H9 (cell line): ENCODE measurements around the gene CORIN. TPM values are rescaled to one million over a fixed set of nuclear protein-coding genes. Genes with fewer than 3 reads are reported as not detected.

Experiments
- DNase-seq: peaks from one replicate; pipeline ENCODE4 v3.0.0-alpha.2; 2017
- H2AFZ ChIP-seq: one replicate; pipeline ENCODE4 v1.6.1; 2013; ENCODE audit warnings: mild to moderate bottlenecking, low read length, control low read depth, moderate library complexity
- H2AK5ac ChIP-seq: 2 replicates; pipeline ENCODE4 v1.6.1; 2013; ENCODE audit warnings: low read length, control low read depth, mixed read lengths; ENCODE audit not compliant: insufficient read length
- H2BK120ac ChIP-seq: one replicate; pipeline ENCODE4 v1.6.1; 2013; ENCODE audit warnings: low read depth, mild to moderate bottlenecking, low read length, control low read depth, inconsistent platforms; ENCODE audit not compliant: poor library complexity, severe bottlenecking
- H2BK12ac ChIP-seq: 2 replicates; pipeline ENCODE4 v1.6.1; 2013; ENCODE audit warnings: low read length, control low read depth, mixed read lengths, low read depth; ENCODE audit not compliant: insufficient read length
- H2BK15ac ChIP-seq: 2 replicates; pipeline ENCODE4 v1.6.1; 2013; ENCODE audit warnings: low read depth, low read length, control low read depth
- H2BK20ac ChIP-seq: one replicate; pipeline ENCODE4 v1.6.1; 2013; ENCODE audit warnings: low read depth, mild to moderate bottlenecking, low read length, control low read depth, inconsistent platforms; ENCODE audit not compliant: poor library complexity, severe bottlenecking
- H2BK5ac ChIP-seq: 2 replicates; pipeline ENCODE4 v1.6.1; 2013; ENCODE audit warnings: low read length, control low read depth, mixed read lengths; ENCODE audit not compliant: insufficient read length
- H3K14ac ChIP-seq: 2 replicates; pipeline ENCODE4 v1.6.1; 2013; ENCODE audit warnings: low read length, control low read depth; ENCODE audit not compliant: insufficient read depth
- H3K18ac ChIP-seq: 2 replicates; pipeline ENCODE4 v1.6.1; 2013; ENCODE audit warnings: low read depth, mild to moderate bottlenecking, mixed read lengths, low read length, control low read depth; ENCODE audit not compliant: insufficient read length
- H3K23ac ChIP-seq: 2 replicates; pipeline ENCODE4 v1.6.1; 2013; ENCODE audit warnings: low read length, control low read depth, mixed read lengths, low read depth; ENCODE audit not compliant: insufficient read length
- H3K23me2 ChIP-seq: 2 replicates; pipeline ENCODE4 v1.6.1; 2013; ENCODE audit warnings: low read depth, mild to moderate bottlenecking, mixed read lengths, low read length, control low read depth; ENCODE audit not compliant: insufficient read length, poor library complexity, severe bottlenecking
- H3K27ac ChIP-seq: 2 replicates; pipeline ENCODE4 v1.5.1; 2013; ENCODE audit warnings: low read length, control low read depth, mixed read lengths, low read depth; ENCODE audit not compliant: insufficient read length
- H3K27me3 ChIP-seq: 2 replicates; pipeline ENCODE4 v1.6.1; 2013; ENCODE audit warnings: low read length, control low read depth, inconsistent platforms; ENCODE audit not compliant: insufficient read depth
- H3K4ac ChIP-seq: 2 replicates; pipeline ENCODE4 v1.6.1; 2013; ENCODE audit warnings: low read depth, mild to moderate bottlenecking, control low read depth, inconsistent platforms, low read length, moderate library complexity
- H3K4me1 ChIP-seq: 2 replicates; pipeline ENCODE4 v1.6.1; 2013; ENCODE audit warnings: low read length, control low read depth, inconsistent platforms; ENCODE audit not compliant: insufficient read depth
- H3K4me2 ChIP-seq: 2 replicates; pipeline ENCODE4 v1.6.1; 2013; ENCODE audit warnings: low read length, control low read depth, mixed read lengths; ENCODE audit not compliant: insufficient read length, insufficient read depth
- H3K56ac ChIP-seq: 2 replicates; pipeline ENCODE4 v1.6.1; 2013; ENCODE audit warnings: low read depth, mild to moderate bottlenecking, mixed read lengths, low read length, control low read depth; ENCODE audit not compliant: insufficient read length
- H3K79me1 ChIP-seq: 2 replicates; pipeline ENCODE4 v1.6.1; 2013; ENCODE audit warnings: low read depth, mild to moderate bottlenecking, moderate library complexity, low read length, control low read depth, inconsistent platforms; ENCODE audit not compliant: insufficient read depth, poor library complexity, severe bottlenecking
- H3K79me2 ChIP-seq: 2 replicates; pipeline ENCODE4 v1.6.1; 2013; ENCODE audit warnings: low read length, control low read depth, inconsistent platforms; ENCODE audit not compliant: insufficient read depth
- H3K9ac ChIP-seq: 2 replicates; pipeline ENCODE4 v1.6.1; 2013; ENCODE audit warnings: low read length, control low read depth, mixed read lengths; ENCODE audit not compliant: insufficient read length; ENCODE audit errors: extremely low read depth
- H3K9me3 ChIP-seq: one replicate; pipeline ENCODE4 v1.6.1; 2013; ENCODE audit warnings: low read depth, low read length, inconsistent platforms; ENCODE audit not compliant: control insufficient read depth
- H3T11ph ChIP-seq: one replicate; pipeline ENCODE4 v1.6.1; 2013; ENCODE audit warnings: mild to moderate bottlenecking, low read length, control low read depth, inconsistent platforms
- H4K20me1 ChIP-seq: one replicate; pipeline ENCODE4 v1.6.1; 2013; ENCODE audit not compliant: control insufficient read depth, insufficient read length, insufficient read depth
- H4K5ac ChIP-seq: 2 replicates; pipeline ENCODE4 v1.6.1; 2013; ENCODE audit warnings: low read depth, mild to moderate bottlenecking, mixed read lengths, low read length, control low read depth; ENCODE audit not compliant: insufficient read length
- H4K8ac ChIP-seq: replicated peaks from 2 replicates; pipeline ENCODE4 v1.6.1; 2013; ENCODE audit warnings: low read length, control low read depth, mixed read lengths, low read depth; ENCODE audit not compliant: insufficient read length
- H4K91ac ChIP-seq: 2 replicates; pipeline ENCODE4 v1.6.1; 2013; ENCODE audit warnings: low read depth, mild to moderate bottlenecking, moderate library complexity, mixed read lengths, low read length, control low read depth; ENCODE audit not compliant: insufficient read length
- H3K27ac Mint-ChIP-seq, 3 experiments: 2 replicates in 2 of 3; 3 replicates in 1 of 3; pipeline ENCODE4 v1.8.0; 2020 to 2021; ENCODE audit warnings: mixed read lengths in 3 of 3, mild to moderate bottlenecking in 1 of 3, moderate library complexity in 1 of 3
- H3K27me3 Mint-ChIP-seq: 2 replicates; pipeline ENCODE4 v1.8.0; 2021; ENCODE audit warnings: low read depth, mild to moderate bottlenecking, moderate library complexity, mixed read lengths
- H3K36me3 Mint-ChIP-seq, 3 experiments: 2 replicates in 2 of 3; 3 replicates in 1 of 3; pipeline ENCODE4 v1.8.0; 2020 to 2021; ENCODE audit warnings: low read depth in 3 of 3, mixed read lengths in 3 of 3; ENCODE audit not compliant: insufficient read depth in 1 of 3
- H3K4me1 Mint-ChIP-seq, 2 experiments: 2 replicates each; pipeline ENCODE4 v1.8.0; 2020; ENCODE audit warnings: mixed read lengths in 2 of 2
- H3K4me3 Mint-ChIP-seq, 2 experiments: 2 replicates in 1 of 2; 3 replicates in 1 of 2; pipeline ENCODE4 v1.8.0; 2020 to 2021; ENCODE audit warnings: mild to moderate bottlenecking in 2 of 2, mixed read lengths in 2 of 2, moderate library complexity in 1 of 2
- H3K9me3 Mint-ChIP-seq, 2 experiments: 2 replicates in 1 of 2; 3 replicates in 1 of 2; pipeline ENCODE4 v1.8.0; 2020; ENCODE audit warnings: mild to moderate bottlenecking in 2 of 2, mixed read lengths in 2 of 2, moderate library complexity in 1 of 2
- total RNA-seq: library from RNA; stranded (reverse); gene quantifications from 2 replicates; pipeline ENCODE4 v1.2.1, GENCODE V29; 2021
- TF ChIP-seq, protein P1 (sequence below): fragments of 200-600 bp; sonication (generic); conservative IDR thresholded peaks from 3 replicates; pipeline ENCODE4 v1.8.0; 2021; ENCODE audit warnings: antibody characterized with exemption, mild to moderate bottlenecking

CORIN gene
- total RNA-seq, 1 experiment from 2014 or later: 0.39 TPM

DNA sequence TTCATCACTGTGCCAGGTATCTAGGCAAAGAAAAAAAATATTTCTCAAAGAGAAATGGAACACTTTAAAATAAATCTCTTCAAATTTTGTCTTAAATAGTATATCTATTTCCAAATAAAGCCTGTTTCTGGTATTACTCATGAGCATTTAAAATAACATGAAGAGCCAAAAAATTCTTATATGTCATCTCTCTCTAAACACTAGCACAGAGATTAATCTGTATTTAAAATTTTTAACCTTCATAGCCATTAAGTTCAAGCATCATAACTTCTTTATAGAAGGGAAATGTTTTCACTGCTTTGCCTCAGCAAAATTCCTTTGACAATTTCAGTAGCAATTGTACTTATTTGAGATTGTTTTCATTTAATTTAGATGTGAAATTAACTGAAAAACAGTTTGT is 5.1 kb upstream of the CORIN start:
- Mint-ChIP-seq H3K27ac (no peak overlapping the region), H3K4me1 (peaks cover 8 to 9% of the 10 kb centered on the region in 2 experiments), H3K9me3 (no peaks in the 10 kb centered on the region; a peak in 1 of 5 replicates), H3K4me3 (no peak overlapping the region), H3K36me3 (peaks cover 18 to 39% (median 29%) of the 10 kb centered on the region in 3 experiments), H3K27me3 (peaks cover 1% of the 10 kb centered on the region; the same call in 1 of the 2 replicates)
- no peak overlapping the region for H3K56ac ChIP-seq
- no peaks in the 10 kb centered on the region for H3K9me3 ChIP-seq
- no peak overlapping the region for H2AK5ac ChIP-seq
- H3K79me2 ChIP-seq: no peaks in the 10 kb centered on the region
- H4K8ac ChIP-seq: no peak overlapping the region
- H2BK120ac ChIP-seq: no peak overlapping the region
- no peak for DNase-seq
- H3K23ac ChIP-seq: no peak overlapping the region
- no peak overlapping the region for H3K14ac ChIP-seq
- H3K79me1 ChIP-seq: no peaks in the 10 kb centered on the region
- no peak overlapping the region for H4K5ac ChIP-seq
- H2BK12ac ChIP-seq: no peak overlapping the region
- H4K91ac ChIP-seq: no peak overlapping the region
- H3K27me3 ChIP-seq: no peaks in the 10 kb centered on the region
- H3K27ac ChIP-seq: no peak overlapping the region
- H2BK20ac ChIP-seq: no peak overlapping the region
- H3T11ph ChIP-seq: no peak overlapping the region
- no peak overlapping the region for H3K18ac ChIP-seq
- no peak overlapping the region for H3K4me2 ChIP-seq
- no peaks in the 10 kb centered on the region for H4K20me1 ChIP-seq
- TF ChIP-seq, protein P1, sequence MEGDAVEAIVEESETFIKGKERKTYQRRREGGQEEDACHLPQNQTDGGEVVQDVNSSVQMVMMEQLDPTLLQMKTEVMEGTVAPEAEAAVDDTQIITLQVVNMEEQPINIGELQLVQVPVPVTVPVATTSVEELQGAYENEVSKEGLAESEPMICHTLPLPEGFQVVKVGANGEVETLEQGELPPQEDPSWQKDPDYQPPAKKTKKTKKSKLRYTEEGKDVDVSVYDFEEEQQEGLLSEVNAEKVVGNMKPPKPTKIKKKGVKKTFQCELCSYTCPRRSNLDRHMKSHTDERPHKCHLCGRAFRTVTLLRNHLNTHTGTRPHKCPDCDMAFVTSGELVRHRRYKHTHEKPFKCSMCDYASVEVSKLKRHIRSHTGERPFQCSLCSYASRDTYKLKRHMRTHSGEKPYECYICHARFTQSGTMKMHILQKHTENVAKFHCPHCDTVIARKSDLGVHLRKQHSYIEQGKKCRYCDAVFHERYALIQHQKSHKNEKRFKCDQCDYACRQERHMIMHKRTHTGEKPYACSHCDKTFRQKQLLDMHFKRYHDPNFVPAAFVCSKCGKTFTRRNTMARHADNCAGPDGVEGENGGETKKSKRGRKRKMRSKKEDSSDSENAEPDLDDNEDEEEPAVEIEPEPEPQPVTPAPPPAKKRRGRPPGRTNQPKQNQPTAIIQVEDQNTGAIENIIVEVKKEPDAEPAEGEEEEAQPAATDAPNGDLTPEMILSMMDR: no peak
- H2BK5ac ChIP-seq: no peak overlapping the region
- H2AFZ ChIP-seq: no peak overlapping the region
- no peaks in the 10 kb centered on the region for H3K4me1 ChIP-seq
- H2BK15ac ChIP-seq: no peak overlapping the region
- no peak overlapping the region for H3K4ac ChIP-seq
- no peak overlapping the region for H3K9ac ChIP-seq
- H3K23me2 ChIP-seq: peaks cover 2% of the 10 kb centered on the region
